Effector memory CD4-positive, alpha-beta T cell (primary cell): Measurements from ENCODE around the gene MTCL1.

Experiments
- DNase-seq, 3 donors: peaks; one replicate each; pipeline ENCODE4 v3.0.0-alpha.2; 2020
- H3K27ac ChIP-seq: 2 replicates; pipeline ENCODE4 v1.7.0; 2013; ENCODE audit warnings: mild to moderate bottlenecking, low read length, moderate library complexity; ENCODE audit not compliant: insufficient read depth, poor library complexity, severe bottlenecking
- H3K27me3 ChIP-seq: replicated peaks from 2 replicates; pipeline ENCODE4 v1.7.0; 2013; ENCODE audit warnings: mild to moderate bottlenecking, low read length; ENCODE audit not compliant: insufficient read depth, control insufficient read depth, poor library complexity, severe bottlenecking
- H3K36me3 ChIP-seq: 2 replicates; pipeline ENCODE4 v1.7.0; 2013; ENCODE audit warnings: mild to moderate bottlenecking, low read length, moderate library complexity; ENCODE audit not compliant: control insufficient read depth, insufficient read depth
- H3K4me1 ChIP-seq: 2 replicates; pipeline ENCODE4 v1.7.0; 2013; ENCODE audit warnings: low read length, mild to moderate bottlenecking; ENCODE audit not compliant: control insufficient read depth, insufficient read depth, poor library complexity, severe bottlenecking
- H3K4me3 ChIP-seq: 2 replicates; pipeline ENCODE4 v1.7.0; 2013; ENCODE audit warnings: low read length, low read depth, mild to moderate bottlenecking; ENCODE audit not compliant: insufficient read depth, poor library complexity, severe bottlenecking
- H3K9me3 ChIP-seq: 2 replicates; pipeline ENCODE4 v1.7.0; 2013; ENCODE audit warnings: mild to moderate bottlenecking, low read length, moderate library complexity; ENCODE audit not compliant: control insufficient read depth

MTCL1 gene

GRCh38 chr18:8741532-8741931 lies 36.2 kb downstream of the MTCL1 start:
- Histone ChIP-seq H3K4me3 (no peak overlapping the region), H3K9me3 (no peaks in the 10 kb centered on the region), H3K36me3 (no peaks in the 10 kb centered on the region), H3K27ac (no peak overlapping the region), H3K4me1 (peaks cover 8% of the 10 kb centered on the region), H3K27me3 (no peaks in the 10 kb centered on the region)
- DNase-seq, result no peak

- Histone ChIP-seq H3K36me3 (no peaks in the 10 kb centered on the region), H3K4me3 (no peak overlapping the region), H3K4me1 (peaks cover 8% of the 10 kb centered on the region), H3K9me3 (no peaks in the 10 kb centered on the region), H3K27ac (no peak overlapping the region), H3K27me3 (no peaks in the 10 kb centered on the region)
- DNase-seq, result peak in 2 of 3 donors; percentile 13 to 18
Measured at GRCh38 chr18:8742387-8743361, 37.3 kb downstream of the MTCL1 start.

GRCh38 chr18:8744038-8744437 lies 38.7 kb downstream of the MTCL1 start:
- no peak for DNase-seq
- no peaks in the 10 kb centered on the region for H3K36me3 ChIP-seq
- H3K27ac ChIP-seq, result no peak overlapping the region
- peaks cover 8% of the 10 kb centered on the region for H3K4me1 ChIP-seq
- no peak overlapping the region for H3K4me3 ChIP-seq
- no peaks in the 10 kb centered on the region for H3K27me3 ChIP-seq
- H3K9me3 ChIP-seq, result no peaks in the 10 kb centered on the region

GRCh38 chr18:8744656-8745055 lies 39.3 kb downstream of the MTCL1 start:
- DNase-seq, result peak in 1 of 3 donors; percentile 18
- Histone ChIP-seq H3K9me3 (no peaks in the 10 kb centered on the region), H3K4me1 (peaks cover 8% of the 10 kb centered on the region), H3K27me3 (no peaks in the 10 kb centered on the region), H3K4me3 (no peak overlapping the region), H3K36me3 (no peaks in the 10 kb centered on the region), H3K27ac (no peak overlapping the region)

- peaks cover 8% of the 10 kb centered on the region for H3K4me1 ChIP-seq
- DNase-seq, result no peak
- H3K4me3 ChIP-seq, result no peak overlapping the region
- H3K27ac ChIP-seq, result no peak overlapping the region
- H3K9me3 ChIP-seq, result no peaks in the 10 kb centered on the region
- no peaks in the 10 kb centered on the region for H3K36me3 ChIP-seq
- no peaks in the 10 kb centered on the region for H3K27me3 ChIP-seq
Measured at GRCh38 chr18:8745355-8746014, 40.1 kb downstream of the MTCL1 start.

- Histone ChIP-seq H3K4me1 (peaks cover 8% of the 10 kb centered on the region), H3K4me3 (no peak overlapping the region), H3K9me3 (no peaks in the 10 kb centered on the region), H3K27ac (no peak overlapping the region), H3K36me3 (no peaks in the 10 kb centered on the region), H3K27me3 (no peaks in the 10 kb centered on the region)
- no peak for DNase-seq
Measured at GRCh38 chr18:8747440-8747937, 42.1 kb downstream of the MTCL1 start.

- Histone ChIP-seq H3K9me3 (no peaks in the 10 kb centered on the region), H3K27me3 (no peaks in the 10 kb centered on the region), H3K4me1 (peaks cover 5% of the 10 kb centered on the region), H3K27ac (no peak overlapping the region), H3K4me3 (no peak overlapping the region), H3K36me3 (no peaks in the 10 kb centered on the region)
- DNase-seq, result no peak
Measured at GRCh38 chr18:8749492-8749891, 44.1 kb downstream of the MTCL1 start.

- H3K4me3 ChIP-seq, result no peak overlapping the region
- H3K36me3 ChIP-seq, result no peaks in the 10 kb centered on the region
- H3K27ac ChIP-seq, result no peak overlapping the region
- DNase-seq, result no peak
- no peaks in the 10 kb centered on the region for H3K27me3 ChIP-seq
- H3K9me3 ChIP-seq, result no peaks in the 10 kb centered on the region
- peaks cover 16% of the 10 kb centered on the region for H3K4me1 ChIP-seq
Measured at GRCh38 chr18:8750954-8751415, 45.6 kb downstream of the MTCL1 start.

GRCh38 chr18:8751692-8752091 lies 46.3 kb downstream of the MTCL1 start:
- peaks cover 19% of the 10 kb centered on the region for H3K4me1 ChIP-seq

GRCh38 chr18:8752329-8752728 lies 47.0 kb downstream of the MTCL1 start:
- Histone ChIP-seq H3K4me3 (no peak overlapping the region), H3K4me1 (peaks cover 22% of the 10 kb centered on the region), H3K36me3 (no peaks in the 10 kb centered on the region), H3K27ac (no peak overlapping the region), H3K9me3 (no peaks in the 10 kb centered on the region), H3K27me3 (no peaks in the 10 kb centered on the region)
- DNase-seq, result no peak

More at GRCh38 chr18:8751692-8752091, 46.3 kb downstream of the MTCL1 start:
- no peak for DNase-seq
- Histone ChIP-seq H3K36me3 (no peaks in the 10 kb centered on the region), H3K27me3 (no peaks in the 10 kb centered on the region), H3K9me3 (no peaks in the 10 kb centered on the region), H3K27ac (no peak overlapping the region), H3K4me3 (no peak overlapping the region)
